Tibial nerve (tissue), 4 donors: Measurements from ENCODE around the gene ITGA4. TPM values are rescaled to one million over a fixed set of nuclear protein-coding genes. Genes with fewer than 3 reads are reported as not detected.

Experiments used
- DNase-seq, 2 donors: peaks; one replicate each; pipeline ENCODE4 v3.0.0-alpha.2; 2019; ENCODE audit warnings: low spot score in 2 of 2
- H3K27ac ChIP-seq, 4 donors: fragments of 200-600 bp; sonication (generic) in 3 of 4; one replicate each; pipeline ENCODE4 v1.5.1; 2017 to 2019; ENCODE audit warnings: mild to moderate bottlenecking in 1 of 4
- H3K27me3 ChIP-seq, 2 donors: fragments of 200-600 bp; sonication (generic) in 1 of 2; one replicate each; pipeline versions ENCODE4 v1.5.1 to v1.6.0; 2017 to 2019
- H3K36me3 ChIP-seq, 3 donors: fragments of 200-600 bp; sonication (generic); one replicate each; pipeline ENCODE4 v1.5.1; 2018 to 2019
- H3K4me1 ChIP-seq, 4 donors: fragments of 200-600 bp; sonication (generic) in 3 of 4; one replicate each; pipeline ENCODE4 v1.5.1; 2017 to 2019
- H3K4me3 ChIP-seq, 4 donors: fragments of 200-600 bp; sonication (generic) in 3 of 4; one replicate each; pipeline ENCODE4 v1.5.1; 2017 to 2019; ENCODE audit warnings: mild to moderate bottlenecking in 1 of 4, moderate library complexity in 1 of 4
- H3K9me3 ChIP-seq, 4 donors: fragments of 200-600 bp; sonication (generic) in 3 of 4; one replicate each; pipeline ENCODE4 v1.5.1; 2017 to 2019
- CTCF ChIP-seq, 5 experiments: fragments of 200-600 bp in 3 of 5; fragments of 450-650 bp in 2 of 5; sonication (generic) in 3 of 5; IDR thresholded peaks; one replicate each; pipeline ENCODE4 v1.5.1; 2016 to 2019; ENCODE audit warnings: antibody characterized with exemption in 5 of 5, mild to moderate bottlenecking in 3 of 5, moderate library complexity in 2 of 5
- EP300 ChIP-seq, 2 donors: sonication (generic); formaldehyde crosslinking; IDR thresholded peaks; one replicate each; pipeline ENCODE4 v1.6.1; 2017; ENCODE audit warnings: antibody characterized with exemption in 2 of 2, mild to moderate bottlenecking in 1 of 2
- POLR2A ChIP-seq, 2 donors: fragments of 450-650 bp; IDR thresholded peaks; one replicate each; pipeline ENCODE4 v1.6.1; 2017; ENCODE audit warnings: antibody characterized with exemption in 2 of 2, mild to moderate bottlenecking in 2 of 2, moderate library complexity in 2 of 2
- WGBS, 2 donors: methylation state at CpG; one replicate each; pipeline ENCODE4 v1.1.5; 2018; 5-methylcytosine and 5-hydroxymethylcytosine counted together
- total RNA-seq, 4 donors: library from RNA; depleted of rRNA; stranded (reverse); fragments of >200 nt; gene quantifications; one replicate each; pipeline ENCODE4 v1.1.0, GENCODE V29; 2016

ITGA4 gene
- total RNA-seq, 4 donors from 2014 or later: 8.0 to 10.7 (median 9.0) TPM

GRCh38 chr2:181526014-181526413 lies 68.8 kb downstream of the ITGA4 start:
- H3K36me3 ChIP-seq: peaks cover 0 to 4% (median 0%) of the 10 kb centered on the region in 3 donors
- no peaks in the 10 kb centered on the region for H3K4me1 ChIP-seq
- H3K27me3 ChIP-seq: no peaks in the 10 kb centered on the region
- DNase-seq: no peak
- no peaks in the 10 kb centered on the region for H3K9me3 ChIP-seq
- no peak overlapping the region for H3K27ac ChIP-seq
- TF ChIP-seq POLR2A (IDR thresholded peaks at IDR 0.05) (no peak), CTCF (IDR thresholded peaks at IDR 0.05) (no peak), EP300 (IDR thresholded peaks at IDR 0.05) (no peak)
- H3K4me3 ChIP-seq: no peak overlapping the region
- WGBS, 2 donors: 77% methylated on average over 4 of the region's 4 CpGs

GRCh38 chr2:181527058-181527457 lies 69.9 kb downstream of the ITGA4 start:
- no peak overlapping the region for H3K27ac ChIP-seq
- H3K36me3 ChIP-seq: peaks cover 0 to 4% (median 0%) of the 10 kb centered on the region in 3 donors
- no peaks in the 10 kb centered on the region for H3K27me3 ChIP-seq
- DNase-seq: no peak
- no peaks in the 10 kb centered on the region for H3K4me1 ChIP-seq
- TF ChIP-seq EP300 (IDR thresholded peaks at IDR 0.05): no peak
- no peak for TF ChIP-seq CTCF (IDR thresholded peaks at IDR 0.05)
- TF ChIP-seq POLR2A (IDR thresholded peaks at IDR 0.05): no peak
- 86 to 94% methylated on average over 6 of the region's 6 CpGs for WGBS, 2 donors
- H3K9me3 ChIP-seq: no peaks in the 10 kb centered on the region
- H3K4me3 ChIP-seq: no peak overlapping the region

- no peak for DNase-seq
- Histone ChIP-seq H3K4me1 (no peaks in the 10 kb centered on the region), H3K9me3 (no peaks in the 10 kb centered on the region), H3K27ac (no peak overlapping the region), H3K27me3 (no peaks in the 10 kb centered on the region), H3K4me3 (no peak overlapping the region), H3K36me3 (peaks cover 0 to 4% (median 0%) of the 10 kb centered on the region in 3 donors)
- TF ChIP-seq POLR2A (IDR thresholded peaks at IDR 0.05) (no peak), CTCF (IDR thresholded peaks at IDR 0.05) (no peak), EP300 (IDR thresholded peaks at IDR 0.05) (no peak)
- 56 to 64% methylated on average over 1 of the region's 1 CpG for WGBS, 2 donors
Observed at GRCh38 chr2:181528441-181528840, 71.3 kb downstream of the ITGA4 start.

- H3K36me3 ChIP-seq: peaks cover 0 to 12% (median 0%) of the 10 kb centered on the region in 3 donors
- H3K27me3 ChIP-seq: no peaks in the 10 kb centered on the region
- no peak for DNase-seq
- no peaks in the 10 kb centered on the region for H3K9me3 ChIP-seq
- no peaks in the 10 kb centered on the region for H3K4me1 ChIP-seq
- no peak overlapping the region for H3K4me3 ChIP-seq
- TF ChIP-seq POLR2A (IDR thresholded peaks at IDR 0.05): no peak
- TF ChIP-seq CTCF (IDR thresholded peaks at IDR 0.05): no peak
- TF ChIP-seq EP300 (IDR thresholded peaks at IDR 0.05): no peak
- WGBS, 2 donors: 86 to 92% methylated on average over 2 of the region's 2 CpGs
- no peak overlapping the region for H3K27ac ChIP-seq
Observed at GRCh38 chr2:181536730-181537129, 79.5 kb downstream of the ITGA4 start.

GRCh38 chr2:181540421-181540820 lies 83.2 kb downstream of the ITGA4 start:
- no peak for DNase-seq
- no peak overlapping the region for H3K27ac ChIP-seq
- H3K4me3 ChIP-seq: no peak overlapping the region
- H3K9me3 ChIP-seq: no peaks in the 10 kb centered on the region
- no peaks in the 10 kb centered on the region for H3K4me1 ChIP-seq
- 90 to 93% methylated on average over 4 of the region's 4 CpGs for WGBS, 2 donors
- H3K36me3 ChIP-seq: peaks cover 0 to 8% (median 0%) of the 10 kb centered on the region in 3 donors
- H3K27me3 ChIP-seq: no peaks in the 10 kb centered on the region
- TF ChIP-seq POLR2A (IDR thresholded peaks at IDR 0.05) (no peak), EP300 (IDR thresholded peaks at IDR 0.05) (no peak), CTCF (IDR thresholded peaks at IDR 0.05) (no peak)
